NCI-H82 treated with DMSO at 0.1 percent for 48 hours (cell line): ENCODE results near the gene PRPH2.
"Not testable (repeated sequence)": the region's sequence is repeated elsewhere in the genome, so short reads cannot be mapped to it uniquely, and the experiment has no call there.

Source experiments
- DNase-seq: peaks from one replicate; lab custom pipeline; 2025; ENCODE audit not compliant: unreplicated experiment; lab: John Stamatoyannopoulos, UW

PRPH2 gene

GRCh38 chr6:42702200-42702599 is 20.2 kb downstream of the PRPH2 start:
- no peak for DNase-seq

GRCh38 chr6:42698217-42698616 is 24.2 kb downstream of the PRPH2 start:
- no peak for DNase-seq

- DNase-seq = no peak
Observed at GRCh38 chr6:42697268-42697655, 25.1 kb downstream of the PRPH2 start.

GRCh38 chr6:42696526-42697267 is 25.7 kb downstream of the PRPH2 start:
- no peak for DNase-seq

- DNase-seq = no peak
Observed at GRCh38 chr6:42694586-42694985, 27.8 kb downstream of the PRPH2 start.

GRCh38 chr6:42693725-42694323 is 28.6 kb downstream of the PRPH2 start:
- DNase-seq = no peak

- no peak for DNase-seq
Observed at GRCh38 chr6:42692137-42692911, 30.1 kb downstream of the PRPH2 start.

- no peak for DNase-seq
Observed at GRCh38 chr6:42690872-42691271, 31.5 kb downstream of the PRPH2 start.

- no peak for DNase-seq
Observed at GRCh38 chr6:42690151-42690702, 32.2 kb downstream of the PRPH2 start.

GRCh38 chr6:42689371-42689770 is 33.0 kb downstream of the PRPH2 start:
- no peak for DNase-seq

- no peak for DNase-seq
Observed at GRCh38 chr6:42688281-42688680, 34.1 kb downstream of the PRPH2 start.

GRCh38 chr6:42679358-42679757 is 43.0 kb downstream of the PRPH2 start:
- no peak for DNase-seq

- no peak for DNase-seq
Observed at GRCh38 chr6:42674780-42675179, 47.6 kb downstream of the PRPH2 start.

- not testable (repeated sequence) for DNase-seq
Observed at GRCh38 chr6:42674368-42674767, 48.0 kb downstream of the PRPH2 start.

GRCh38 chr6:42664718-42665117 is 57.7 kb downstream of the PRPH2 start:
- DNase-seq = no peak

GRCh38 chr6:42661540-42662153 is 60.8 kb downstream of the PRPH2 start:
- DNase-seq = peak; percentile 56

GRCh38 chr6:42659806-42660205 is 62.6 kb downstream of the PRPH2 start:
- DNase-seq = no peak

- no peak for DNase-seq
Observed at GRCh38 chr6:42653851-42654250, 68.5 kb downstream of the PRPH2 start.

- DNase-seq = no peak
Observed at GRCh38 chr6:42652024-42652746, 70.2 kb downstream of the PRPH2 start.
